Mucosa of stomach (tissue), 1 donor: ENCODE data around the gene LRRC27.
"Not testable (repeated sequence)": the region's sequence is repeated elsewhere in the genome, so short reads cannot be mapped to it uniquely, and the experiment has no call there.

Source experiments
- H3K27me3 ChIP-seq: one replicate; pipeline ENCODE4 v1.7.0; 2013; ENCODE audit warnings: mild to moderate bottlenecking, low read length; ENCODE audit not compliant: control insufficient read depth, insufficient read depth
- H3K36me3 ChIP-seq: one replicate; pipeline ENCODE4 v1.7.0; 2013; ENCODE audit warnings: low read length; ENCODE audit not compliant: control insufficient read depth, insufficient read depth
- H3K4me1 ChIP-seq: one replicate; pipeline ENCODE4 v1.7.0; 2013; ENCODE audit warnings: mild to moderate bottlenecking, low read length; ENCODE audit not compliant: control insufficient read depth, insufficient read depth
- H3K4me3 ChIP-seq: one replicate; pipeline ENCODE4 v1.7.0; 2013; ENCODE audit warnings: low read length
- H3K9ac ChIP-seq: one replicate; pipeline ENCODE4 v1.7.0; 2013; ENCODE audit warnings: mild to moderate bottlenecking, low read length, moderate library complexity
- H3K9me3 ChIP-seq: one replicate; pipeline ENCODE4 v1.7.0; 2013; ENCODE audit warnings: mild to moderate bottlenecking, low read length, moderate library complexity; ENCODE audit not compliant: control insufficient read depth
- donor health status: Pancreatic carcinoma.

Gene LRRC27

GRCh38 chr10:132350946-132351345 lies 19.0 kb downstream of the LRRC27 start:
- H3K4me3 ChIP-seq: no peak overlapping the region
- no peaks in the 10 kb centered on the region for H3K36me3 ChIP-seq
- no peak overlapping the region for H3K9ac ChIP-seq
- no peaks in the 10 kb centered on the region for H3K9me3 ChIP-seq
- no peaks in the 10 kb centered on the region for H3K27me3 ChIP-seq
- no peaks in the 10 kb centered on the region for H3K4me1 ChIP-seq

GRCh38 chr10:132351611-132352010 lies 19.6 kb downstream of the LRRC27 start:
- Histone ChIP-seq H3K4me1 (no peaks in the 10 kb centered on the region), H3K27me3 (no peaks in the 10 kb centered on the region), H3K36me3 (no peaks in the 10 kb centered on the region), H3K9me3 (no peaks in the 10 kb centered on the region), H3K4me3 (no peak overlapping the region), H3K9ac (no peak overlapping the region)

- H3K4me1 ChIP-seq, H3K9ac ChIP-seq, H3K27me3 ChIP-seq, H3K4me3 ChIP-seq, H3K36me3 ChIP-seq, H3K9me3 ChIP-seq: not testable (repeated sequence)
These were observed 20.7 kb downstream of the LRRC27 start for GRCh38 chr10:132352462-132353308.

GRCh38 chr10:132353456-132354355 lies 21.7 kb downstream of the LRRC27 start:
- H3K4me3 ChIP-seq: no peak overlapping the region
- H3K36me3 ChIP-seq: no peaks in the 10 kb centered on the region
- H3K9me3 ChIP-seq: no peaks in the 10 kb centered on the region
- H3K4me1 ChIP-seq: no peaks in the 10 kb centered on the region
- H3K27me3 ChIP-seq: no peaks in the 10 kb centered on the region
- no peak overlapping the region for H3K9ac ChIP-seq

GRCh38 chr10:132354356-132355094 lies 22.5 kb downstream of the LRRC27 start:
- Histone ChIP-seq H3K4me1 (no peaks in the 10 kb centered on the region), H3K9ac (no peak overlapping the region), H3K9me3 (no peaks in the 10 kb centered on the region), H3K4me3 (no peak overlapping the region), H3K36me3 (no peaks in the 10 kb centered on the region), H3K27me3 (no peaks in the 10 kb centered on the region)

GRCh38 chr10:132355297-132355696 lies 23.3 kb downstream of the LRRC27 start:
- H3K9ac ChIP-seq: no peak overlapping the region
- no peaks in the 10 kb centered on the region for H3K4me1 ChIP-seq
- H3K4me3 ChIP-seq: no peak overlapping the region
- H3K27me3 ChIP-seq: no peaks in the 10 kb centered on the region
- no peaks in the 10 kb centered on the region for H3K36me3 ChIP-seq
- no peaks in the 10 kb centered on the region for H3K9me3 ChIP-seq

GRCh38 chr10:132355754-132356153 lies 23.8 kb downstream of the LRRC27 start:
- H3K36me3 ChIP-seq: no peaks in the 10 kb centered on the region
- H3K9me3 ChIP-seq: no peaks in the 10 kb centered on the region

GRCh38 chr10:132356621-132357195 lies 24.7 kb downstream of the LRRC27 start:
- no peak overlapping the region for H3K9ac ChIP-seq
- H3K4me1 ChIP-seq: no peaks in the 10 kb centered on the region
- no peaks in the 10 kb centered on the region for H3K27me3 ChIP-seq

More at GRCh38 chr10:132355754-132356153, 23.8 kb downstream of the LRRC27 start:
- Histone ChIP-seq H3K4me1 (no peaks in the 10 kb centered on the region), H3K9ac (no peak overlapping the region), H3K27me3 (no peaks in the 10 kb centered on the region), H3K4me3 (no peak overlapping the region)

GRCh38 chr10:132357286-132358058 lies 25.5 kb downstream of the LRRC27 start:
- no peaks in the 10 kb centered on the region for H3K36me3 ChIP-seq
- H3K27me3 ChIP-seq: no peaks in the 10 kb centered on the region
- no peak overlapping the region for H3K4me3 ChIP-seq
- H3K9ac ChIP-seq: no peak overlapping the region
- no peaks in the 10 kb centered on the region for H3K4me1 ChIP-seq
- H3K9me3 ChIP-seq: no peaks in the 10 kb centered on the region

More at GRCh38 chr10:132356621-132357195, 24.7 kb downstream of the LRRC27 start:
- Histone ChIP-seq H3K4me3 (no peak overlapping the region), H3K9me3 (no peaks in the 10 kb centered on the region), H3K36me3 (no peaks in the 10 kb centered on the region)

- H3K9ac ChIP-seq: no peak overlapping the region
- H3K27me3 ChIP-seq: no peaks in the 10 kb centered on the region
- H3K9me3 ChIP-seq: no peaks in the 10 kb centered on the region
- no peaks in the 10 kb centered on the region for H3K4me1 ChIP-seq
- no peak overlapping the region for H3K4me3 ChIP-seq
- H3K36me3 ChIP-seq: peaks cover 3% of the 10 kb centered on the region
These were observed 27.5 kb downstream of the LRRC27 start for GRCh38 chr10:132359305-132360040.
